Activated CD8-positive, alpha-beta memory T cell treated with anti-CD3 and anti-CD28 coated beads, Interleukin-2, amount 50 U/mL, for 24 hours (primary cell): ENCODE measurements around the gene RFT1.

Source experiments
- DNase-seq: peaks from one replicate; pipeline ENCODE4 v3.0.0-alpha.2; 2020; ENCODE audit errors: extremely low read depth

Gene RFT1

DNA sequence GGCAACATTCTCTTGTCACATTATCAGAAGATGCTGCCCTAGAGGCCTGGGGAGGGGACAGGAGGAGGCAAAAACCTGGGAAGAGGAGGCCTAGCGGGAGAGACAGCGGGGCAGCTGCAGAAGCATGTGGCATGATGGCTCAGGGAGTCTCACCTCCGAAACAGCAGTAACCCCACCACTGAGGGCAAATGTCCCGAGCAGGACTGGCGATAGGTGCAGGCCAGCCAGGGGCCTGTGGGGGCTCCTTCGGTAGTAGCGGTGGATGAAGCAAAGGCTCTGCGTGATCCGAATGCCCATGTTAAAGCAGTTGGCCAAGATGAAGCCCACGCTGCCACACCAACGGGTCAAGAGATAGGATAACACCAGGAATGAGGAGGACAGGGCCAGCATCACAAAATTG lies 38.0 kb downstream of the RFT1 start:
- no peak for DNase-seq

DNA sequence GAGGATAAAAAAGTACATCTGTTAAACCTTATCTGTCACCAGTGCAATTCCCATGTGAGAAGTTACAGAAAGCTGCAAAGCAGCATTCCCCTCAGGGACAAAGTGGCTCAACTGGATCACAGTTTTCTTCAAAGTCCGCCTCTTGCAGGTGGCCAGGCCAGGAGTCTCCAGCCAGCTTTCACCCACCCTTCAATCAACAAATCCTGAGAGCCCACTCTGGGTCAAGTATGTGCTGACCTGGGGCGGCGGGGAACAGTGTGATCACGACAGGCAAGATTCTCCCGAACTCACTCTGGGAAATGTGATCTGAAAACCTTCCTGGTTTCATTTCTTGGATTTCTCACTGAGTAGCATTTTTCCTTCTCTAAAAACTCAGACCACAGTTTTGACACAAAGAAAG lies 39.2 kb downstream of the RFT1 start:
- no peak for DNase-seq

DNA sequence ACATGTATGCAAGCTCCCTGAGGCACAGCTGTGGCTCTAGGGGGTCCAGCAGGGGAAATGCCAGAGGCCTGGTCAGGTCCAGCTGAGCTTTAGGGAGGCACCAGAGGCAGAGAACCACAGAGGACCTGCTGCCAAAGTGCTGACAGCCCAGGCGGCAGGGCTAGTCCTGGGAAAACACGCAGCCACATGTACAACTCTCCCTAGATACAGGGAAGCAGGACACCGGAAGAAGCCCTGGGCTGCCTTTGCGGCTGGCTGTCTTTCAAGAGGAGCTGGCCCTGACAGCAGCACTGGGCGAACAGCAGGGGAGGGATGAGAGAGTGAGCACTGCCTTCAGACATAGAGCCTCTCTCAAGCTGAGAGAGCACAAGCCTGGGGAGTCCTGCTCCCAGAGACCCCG lies 40.7 kb downstream of the RFT1 start:
- DNase-seq, result no peak

DNA sequence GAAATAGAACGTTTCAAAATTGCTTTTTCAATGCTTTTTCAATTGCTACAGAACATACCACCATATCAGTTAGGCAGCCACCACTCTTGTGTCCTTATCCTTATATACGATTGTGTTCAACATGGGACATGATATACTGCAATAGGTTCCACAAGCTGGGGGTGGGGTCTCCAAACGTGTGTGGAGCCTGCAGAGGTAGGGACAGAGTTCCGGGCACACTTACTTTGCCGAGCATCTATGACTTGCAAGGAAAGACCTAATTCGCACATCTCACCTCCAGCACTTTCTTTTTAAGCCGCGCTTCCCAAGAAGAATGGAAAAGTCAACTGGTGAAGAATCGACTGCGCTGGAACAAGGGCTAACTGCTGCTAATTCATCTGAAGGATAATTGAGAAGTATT lies 44.8 kb downstream of the RFT1 start:
- DNase-seq, result no peak

DNA sequence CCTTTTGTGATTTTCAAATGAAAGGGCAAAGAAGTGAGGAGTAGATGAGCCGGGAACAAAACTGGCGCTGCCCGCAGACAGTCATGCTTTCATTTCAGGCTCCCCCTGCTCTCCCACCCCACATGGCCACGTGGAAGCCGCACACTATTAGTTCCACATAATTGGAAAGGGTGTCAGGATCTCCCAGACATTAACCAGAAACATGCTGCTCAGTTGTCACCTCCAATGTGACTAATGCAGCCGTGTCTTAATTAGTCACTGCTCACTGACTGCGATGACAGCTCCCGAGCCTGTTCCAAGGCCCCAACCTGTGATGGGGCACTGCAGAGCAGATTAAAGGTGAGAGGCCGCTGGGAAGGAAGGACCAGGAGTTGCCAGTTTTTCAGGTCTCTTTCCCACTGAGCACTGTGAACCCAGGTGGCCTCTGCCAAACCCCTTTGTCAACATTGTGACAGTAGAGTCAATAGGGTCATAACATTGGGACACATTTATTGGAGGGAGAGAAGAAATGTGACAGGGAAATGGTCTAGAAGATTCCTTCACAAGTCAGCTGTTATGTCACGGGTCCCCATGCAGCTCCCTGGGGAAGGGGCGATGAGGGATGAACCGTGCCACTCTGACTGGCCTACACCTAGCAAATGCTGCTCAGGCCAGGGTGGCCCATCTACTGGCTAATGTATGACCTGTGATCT lies 45.8 kb downstream of the RFT1 start:
- no peak for DNase-seq

DNA sequence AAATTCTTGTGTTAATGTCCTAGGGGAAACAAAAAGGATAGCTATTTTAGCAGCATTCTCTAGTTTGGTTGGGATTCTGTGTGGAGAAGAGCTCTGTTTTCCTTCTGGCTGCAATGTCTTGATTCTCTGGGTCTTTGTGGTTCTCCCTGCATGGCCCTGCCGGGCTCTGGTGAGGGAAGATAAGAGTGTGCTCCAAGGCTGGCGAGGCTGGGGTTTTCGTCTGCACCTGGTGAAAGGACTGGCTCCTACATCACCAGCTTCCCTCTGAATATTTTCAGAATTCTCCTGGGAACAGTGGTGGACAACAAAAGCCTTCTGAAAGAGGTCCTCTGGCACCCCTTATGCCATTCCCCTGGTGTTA lies 46.3 kb downstream of the RFT1 start:
- DNase-seq, result no peak

DNA sequence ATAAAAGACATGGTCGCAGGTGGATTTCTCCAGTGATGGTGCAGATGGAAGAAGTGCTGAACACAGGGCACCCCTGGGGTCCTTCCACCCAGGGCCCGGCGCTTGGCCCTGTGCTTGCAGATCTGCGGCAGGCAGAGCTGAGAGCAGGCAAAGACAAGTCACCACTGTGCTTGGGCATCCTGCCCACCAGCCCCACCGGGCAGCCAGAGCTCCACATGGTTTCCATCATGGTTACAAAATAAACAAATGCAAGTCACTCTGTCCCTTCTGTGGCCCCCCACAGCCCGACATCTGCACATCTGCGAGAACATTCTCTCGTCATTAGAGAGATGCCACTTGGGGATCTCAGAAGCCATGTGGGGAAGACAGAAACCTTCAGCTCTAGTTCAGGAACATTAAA lies 46.7 kb downstream of the RFT1 start:
- no peak for DNase-seq

DNA sequence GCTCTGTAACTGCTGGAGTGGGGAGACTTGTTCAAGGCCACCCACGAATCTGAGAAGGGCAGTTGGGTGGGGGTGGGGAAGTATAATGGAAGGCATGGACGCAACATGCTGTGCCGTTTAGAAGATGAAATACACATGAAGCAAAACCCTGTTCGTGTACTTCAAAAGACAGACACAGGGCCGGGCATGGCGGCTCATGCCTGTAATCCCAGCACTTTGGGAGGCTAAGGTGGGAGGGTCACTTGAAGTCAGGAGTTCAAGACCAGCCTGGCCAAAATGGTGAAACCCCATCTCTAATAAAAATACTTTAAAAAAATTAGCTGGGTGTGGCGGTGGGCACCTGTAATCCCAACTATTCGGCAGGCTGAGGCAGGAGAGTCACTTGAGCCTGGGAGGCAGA lies 47.5 kb downstream of the RFT1 start:
- no peak for DNase-seq

DNA sequence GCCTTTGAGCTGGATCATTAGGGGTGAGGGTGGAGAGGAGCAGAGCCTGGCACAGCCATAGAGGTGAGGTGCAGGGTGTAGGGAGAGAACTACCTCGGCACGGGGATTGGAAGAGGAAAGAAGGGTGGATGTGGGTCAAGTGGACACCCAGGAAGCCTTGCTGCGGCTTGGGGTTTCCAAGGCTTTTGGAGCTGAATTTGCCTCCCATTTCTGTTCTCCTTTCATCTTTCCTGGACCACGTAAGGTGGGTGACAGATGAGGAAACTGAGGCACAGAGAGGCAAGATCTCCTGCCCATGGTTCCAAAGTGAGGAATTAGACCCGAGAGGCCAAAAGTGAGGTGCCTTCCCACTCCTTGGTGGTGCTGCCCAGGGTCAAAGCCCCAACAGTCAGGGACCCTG lies 48.9 kb downstream of the RFT1 start:
- DNase-seq, result no peak

DNA sequence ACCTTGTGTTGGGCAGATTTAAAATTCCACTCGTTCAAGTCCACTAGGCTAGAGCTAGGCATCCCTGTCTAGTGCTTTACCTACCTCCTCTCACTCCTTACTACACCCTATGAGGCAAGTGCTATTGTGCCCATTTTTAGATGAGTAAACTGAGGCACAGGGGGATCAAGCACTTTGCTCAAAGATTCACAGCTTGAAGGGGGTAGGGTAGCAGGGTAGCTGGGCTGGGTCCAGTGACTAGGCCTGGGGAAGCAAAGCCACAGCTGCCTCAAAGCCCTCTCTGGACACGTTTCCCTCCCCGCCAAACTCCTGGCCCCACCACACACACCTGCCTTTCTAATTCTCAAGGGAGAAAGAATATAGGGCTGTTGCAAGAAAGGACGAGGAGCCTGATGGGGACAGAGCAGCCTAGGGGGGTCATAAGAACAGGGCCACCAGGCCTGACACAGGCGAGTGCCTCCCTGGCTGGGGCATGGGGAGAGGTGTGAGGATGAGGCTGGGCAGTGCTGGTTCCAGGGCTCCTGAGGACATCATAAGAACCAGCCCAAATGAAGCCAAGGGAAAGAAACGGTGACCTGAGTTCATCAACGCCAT lies 49.5 kb downstream of the RFT1 start:
- DNase-seq, result no peak

DNA sequence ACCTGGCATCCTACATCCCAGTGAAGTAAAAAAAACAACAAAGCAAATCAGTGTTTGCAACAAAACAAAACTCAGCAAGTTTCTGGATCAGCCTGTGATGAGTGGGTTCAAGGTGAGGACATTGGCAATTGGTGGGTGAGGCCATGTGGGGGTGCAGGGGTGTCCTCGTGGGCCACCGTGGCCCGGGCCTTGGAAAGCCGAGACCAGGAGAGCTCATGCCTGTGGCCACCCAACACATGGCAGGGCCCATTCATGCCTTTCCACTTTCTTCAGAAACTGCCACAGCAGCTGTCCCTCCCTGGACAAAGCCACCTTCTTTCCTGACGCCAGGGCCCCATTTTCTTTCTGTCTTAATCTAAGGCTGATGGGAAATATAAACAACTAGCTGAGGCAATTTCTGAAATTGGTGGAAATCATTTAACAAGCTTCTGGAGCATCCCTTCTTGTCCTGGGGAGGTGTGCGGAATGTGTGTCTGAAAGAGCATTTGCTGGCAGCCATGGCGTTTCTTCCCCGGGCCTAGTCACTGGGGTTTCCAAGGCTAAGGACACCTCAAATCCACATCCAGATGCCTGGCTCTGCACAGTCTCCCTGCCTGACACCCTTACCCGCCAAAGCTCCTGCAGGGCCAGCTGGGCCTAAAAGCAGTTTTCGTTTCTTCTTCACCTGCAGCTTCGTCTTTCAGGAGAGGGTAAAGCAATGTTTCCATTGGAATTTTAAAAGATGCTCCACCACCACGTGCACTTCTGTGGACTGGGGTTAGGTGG lies 50.3 kb downstream of the RFT1 start:
- DNase-seq, result no peak

DNA sequence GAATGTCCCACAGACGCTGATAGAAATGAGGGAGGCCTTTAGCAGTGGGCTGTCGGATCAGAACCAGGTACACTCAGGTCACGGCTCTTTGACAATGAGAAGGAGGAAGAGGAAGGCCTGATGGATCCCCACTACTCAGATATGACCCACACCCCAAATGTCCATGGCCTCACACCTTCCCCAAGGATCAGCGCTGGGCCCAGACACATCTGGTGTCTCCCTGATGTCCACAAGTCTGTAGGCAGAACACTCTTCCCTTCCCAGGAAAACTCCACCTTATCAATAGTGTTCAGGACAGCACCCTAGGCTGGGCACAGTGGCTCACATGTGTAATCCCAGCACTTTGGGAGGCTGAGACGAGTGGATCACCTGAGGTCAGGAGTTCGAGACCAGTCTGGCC lies 51.1 kb downstream of the RFT1 start:
- no peak for DNase-seq

DNA sequence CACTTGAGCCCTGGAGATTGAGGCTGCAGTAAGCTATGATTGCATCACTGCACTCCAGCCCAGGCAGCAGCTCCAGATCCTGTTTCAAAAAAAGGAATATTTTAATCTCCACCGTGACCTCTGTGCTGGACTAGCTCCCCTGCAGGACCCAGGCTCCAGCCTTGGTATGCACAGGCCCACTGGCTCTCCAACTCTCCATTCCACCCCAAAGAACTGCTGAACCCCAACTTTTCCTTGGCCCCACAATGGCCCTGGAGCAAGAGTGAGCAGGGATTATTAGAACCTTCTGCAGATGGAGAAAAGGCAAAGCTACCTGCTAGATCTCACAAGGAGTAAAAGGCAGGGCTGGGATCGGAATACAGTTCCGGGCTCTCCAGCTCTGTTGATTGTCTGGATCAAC lies 51.6 kb downstream of the RFT1 start:
- DNase-seq, result no peak

DNA sequence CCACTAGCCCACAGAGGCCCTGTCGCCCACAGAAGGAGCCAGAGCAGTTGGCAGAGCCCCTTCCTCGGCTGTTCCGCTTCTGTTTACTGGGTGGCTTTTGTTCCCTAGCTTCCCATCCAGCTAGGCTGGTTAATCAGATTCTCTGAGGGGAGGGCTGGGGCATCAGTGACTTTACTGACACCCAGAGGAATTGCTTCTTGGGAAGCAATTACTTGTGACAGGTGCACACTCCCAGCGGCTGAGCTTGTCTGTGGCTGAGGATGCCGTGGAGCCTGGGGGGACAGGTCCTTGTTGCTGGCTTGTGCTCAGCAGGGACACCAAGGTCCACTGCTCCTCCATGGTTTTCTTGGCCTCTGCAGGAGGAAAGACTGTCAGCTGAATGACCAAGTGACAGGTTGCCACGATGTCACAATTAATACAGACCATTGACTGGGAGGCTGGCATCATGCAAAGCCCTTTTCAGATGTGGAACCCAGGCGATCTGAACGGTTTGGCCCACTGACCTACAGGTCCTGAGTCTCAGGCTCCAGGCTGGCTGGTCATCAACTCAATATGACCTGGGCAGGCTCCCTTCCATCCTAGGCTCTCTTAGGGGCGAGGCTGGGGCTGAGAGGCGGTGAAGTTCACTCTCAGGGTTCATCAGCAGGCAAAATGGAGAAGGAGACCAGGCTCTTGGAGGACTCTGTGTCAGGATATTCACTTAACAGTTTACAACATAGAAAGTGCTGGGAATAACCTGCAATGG lies 52.6 kb downstream of the RFT1 start:
- no peak for DNase-seq

DNA sequence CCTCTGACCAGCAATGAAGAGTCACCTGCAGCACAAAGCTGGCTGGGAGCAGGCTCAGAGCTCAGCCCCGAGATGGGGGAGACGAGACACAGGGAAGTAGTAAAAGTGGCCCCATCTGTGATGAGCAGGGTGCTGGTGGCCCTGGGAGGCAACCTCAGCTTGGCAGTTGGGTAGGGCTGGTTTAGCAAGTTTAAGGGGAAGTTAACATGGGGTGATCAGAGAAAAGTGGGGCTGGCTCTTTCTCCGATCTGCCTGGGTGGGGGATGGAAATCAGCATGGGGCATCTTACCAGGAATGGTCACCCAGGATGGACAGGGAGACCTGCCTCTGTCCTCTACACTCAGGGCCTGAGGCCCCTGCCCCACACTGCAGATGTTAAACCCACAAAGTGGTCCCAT lies 54.5 kb downstream of the RFT1 start:
- no peak for DNase-seq

DNA sequence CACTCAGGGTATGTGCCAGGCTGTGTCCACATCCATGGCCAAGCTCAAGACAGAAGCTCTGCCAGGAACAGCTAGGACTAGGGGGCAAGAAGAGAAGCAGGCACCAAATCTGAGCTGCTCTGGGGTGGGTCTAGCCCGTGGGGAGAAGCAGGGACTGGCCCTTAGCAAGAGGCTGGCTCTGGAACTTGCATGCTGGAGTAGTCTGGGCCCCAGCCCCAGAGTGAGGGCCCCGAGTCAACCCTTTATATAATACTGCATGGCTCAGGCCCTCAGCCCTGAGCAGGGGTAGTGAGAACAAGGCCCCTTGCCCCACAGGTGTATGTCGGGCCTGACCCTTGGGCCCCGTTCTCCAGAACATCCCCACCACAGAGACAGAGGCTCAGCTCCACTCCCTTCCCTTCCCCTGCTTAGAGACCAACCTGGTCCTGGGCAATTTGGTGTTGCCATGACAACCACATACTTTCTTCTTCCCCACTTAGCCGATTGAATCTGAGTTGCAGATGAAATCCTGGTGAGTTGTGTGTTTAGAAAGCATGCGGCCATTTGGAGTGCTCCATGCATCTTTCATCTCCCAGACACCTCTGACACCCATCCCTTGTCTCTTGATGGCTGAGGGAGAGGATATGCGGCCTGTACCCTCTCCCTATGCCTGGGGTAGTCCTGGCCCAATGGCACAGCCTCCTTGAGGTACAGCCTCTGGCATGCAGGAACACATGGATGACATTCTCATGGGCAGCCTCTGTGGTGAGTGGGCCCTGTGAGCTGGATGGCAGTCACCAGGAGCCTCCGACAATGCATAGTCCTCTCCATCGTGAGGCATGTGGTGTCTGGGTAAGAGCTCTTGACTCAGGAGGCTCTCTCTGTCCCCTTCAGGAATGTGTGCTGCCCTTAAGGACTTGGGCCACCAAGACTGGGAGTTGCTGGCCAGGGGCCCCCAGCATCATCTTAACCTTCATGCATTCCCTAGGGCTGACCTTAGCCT lies 55.2 kb downstream of the RFT1 start:
- no peak for DNase-seq

DNA sequence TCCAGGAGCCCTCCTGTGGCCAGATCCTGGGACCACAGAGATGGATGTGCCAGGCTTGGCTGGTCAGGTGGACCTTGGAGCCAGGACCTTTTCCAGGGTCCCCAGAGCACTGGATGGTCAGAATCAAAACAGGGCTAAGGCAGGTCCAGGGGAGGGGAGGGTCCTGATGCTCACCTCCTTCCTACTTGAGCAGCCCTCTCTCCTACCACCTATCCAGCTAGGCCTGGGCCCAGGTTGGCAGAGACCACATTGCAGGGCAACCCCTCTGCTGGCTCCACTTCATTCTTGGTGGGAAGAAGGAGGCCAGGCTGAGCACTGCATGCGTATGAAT lies 55.9 kb downstream of the RFT1 start:
- no peak for DNase-seq

DNA sequence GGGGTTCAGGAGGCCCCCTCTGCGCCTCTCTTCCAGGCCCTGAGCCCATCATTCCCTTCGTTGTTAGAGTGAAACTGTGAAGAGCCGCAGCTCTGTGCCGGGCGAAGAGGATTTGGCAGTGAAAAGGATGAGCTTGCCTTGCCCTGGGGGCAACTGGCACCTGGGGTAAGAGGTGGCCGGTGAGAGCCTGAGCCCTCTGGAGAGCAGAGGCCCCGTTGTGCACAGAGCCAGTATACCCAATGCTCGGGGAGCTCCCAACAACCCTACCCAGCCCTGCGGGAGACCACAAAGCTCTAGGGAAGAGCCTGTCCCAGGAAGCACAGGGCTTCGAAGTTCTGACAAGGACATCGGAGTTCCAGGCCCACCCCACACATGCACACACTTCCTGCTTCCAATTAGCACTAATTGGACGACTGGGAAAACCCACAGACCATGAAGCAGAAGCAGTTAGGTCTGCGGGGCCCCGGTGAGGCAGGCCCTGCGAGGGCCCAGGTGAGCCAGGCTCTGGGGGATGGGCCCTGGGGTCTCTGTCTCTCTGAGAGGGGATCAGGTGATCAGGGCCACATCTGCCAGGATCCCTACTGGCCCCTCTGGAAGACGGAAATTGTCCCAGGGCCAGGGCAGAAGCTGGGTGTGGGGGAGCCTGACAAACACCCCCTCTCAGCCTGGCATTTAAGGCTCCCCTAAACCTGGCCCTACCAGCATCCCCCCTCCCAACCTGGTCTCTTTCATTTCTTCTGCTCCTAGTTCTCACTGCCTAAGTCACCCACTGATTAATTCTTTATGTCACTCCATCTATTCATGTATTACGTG lies 56.5 kb downstream of the RFT1 start:
- no peak for DNase-seq

DNA sequence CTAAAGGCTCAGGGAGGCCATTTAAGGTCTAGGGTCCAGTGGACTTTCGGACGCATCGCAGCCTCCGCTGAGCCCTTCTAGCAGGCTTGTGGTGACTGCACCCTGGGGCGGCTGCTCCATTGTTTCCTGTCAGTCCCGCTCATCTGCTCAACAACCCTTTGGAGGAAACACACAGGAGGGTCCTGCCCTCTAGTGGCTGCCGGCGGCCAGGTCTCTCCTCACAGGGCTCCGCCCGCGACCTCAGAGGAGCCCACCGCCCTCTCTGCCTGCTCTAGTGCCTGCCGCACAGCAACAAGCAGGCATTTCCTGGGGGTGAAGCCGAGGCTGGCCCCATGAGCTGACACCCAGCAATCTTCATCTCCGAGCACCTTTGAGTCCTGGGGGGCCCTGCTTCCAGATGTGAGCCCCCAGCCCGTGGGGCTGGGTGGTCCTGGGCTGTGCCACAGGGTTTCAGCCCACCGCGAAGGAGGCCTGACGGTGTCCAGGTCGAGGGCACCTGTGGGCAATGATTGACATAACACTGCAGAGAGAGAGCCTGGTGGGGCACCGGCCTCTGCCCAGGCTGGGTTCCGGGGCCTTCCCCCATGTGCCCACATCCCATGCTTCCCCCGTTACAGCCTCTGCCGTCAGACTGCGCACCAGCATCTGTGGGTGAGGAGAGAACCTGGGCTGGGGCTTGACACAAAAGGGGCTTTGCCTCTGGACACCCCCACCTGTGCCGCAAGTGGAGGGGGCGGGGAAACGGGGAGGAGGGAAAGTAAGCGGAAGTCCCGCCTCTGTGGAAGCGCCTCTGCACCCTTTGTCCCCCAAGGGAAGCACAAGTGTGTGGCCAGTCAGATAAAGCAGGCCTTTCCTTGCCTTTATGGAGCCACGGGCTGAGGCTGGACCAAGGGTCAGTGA lies 57.3 kb downstream of the RFT1 start:
- DNase-seq, result peak; percentile 63
